ENCODE results near the gene ESRP2.

The ESRP2 gene

GRCh38 chr16:68231384-68232136, 4.4 kb downstream of the ESRP2 start:
- Histone ChIP-seq H3K4me3 (replicated peaks; ENCODE audit: insufficient read depth, low read length) (no peak overlapping the region), H3K27me3 (ENCODE audit: insufficient read depth, poor library complexity, severe bottlenecking) (no peaks in the 10 kb centered on the region), H3K27ac (replicated peaks) (no peak overlapping the region)
- no peak for DNase-seq (ENCODE audit: low read depth in 1 of 2, low spot score in 1 of 2)
- TF ChIP-seq GABPA (IDR thresholded peaks at IDR 0.05; ENCODE audit: low read depth) (no peak), POLR2AphosphoS5 (IDR thresholded peaks at IDR 0.05; ENCODE audit: low read depth) (peak; percentile 56), REST (IDR thresholded peaks at IDR 0.05; ENCODE audit: insufficient replicate concordance, low read depth) (no peak), CTCF (IDR thresholded peaks at IDR 0.05; ENCODE audit: insufficient read depth, low read length) (no peak), SPI1 (IDR thresholded peaks at IDR 0.05; ENCODE audit: borderline replicate concordance, low read depth) (no peak)

- H3K27ac ChIP-seq (replicated peaks), result no peak overlapping the region
- TF ChIP-seq REST (IDR thresholded peaks at IDR 0.05; ENCODE audit: insufficient replicate concordance, low read depth), result no peak
- TF ChIP-seq GABPA (IDR thresholded peaks at IDR 0.05; ENCODE audit: low read depth), result no peak
- TF ChIP-seq POLR2AphosphoS5 (IDR thresholded peaks at IDR 0.05; ENCODE audit: low read depth), result no peak; the same call in 1 of the 2 replicates
- no peak for TF ChIP-seq CTCF (IDR thresholded peaks at IDR 0.05; ENCODE audit: insufficient read depth, low read length)
- TF ChIP-seq SPI1 (IDR thresholded peaks at IDR 0.05; ENCODE audit: borderline replicate concordance, low read depth), result no peak
- no peak overlapping the region for H3K4me3 ChIP-seq (replicated peaks; ENCODE audit: insufficient read depth, low read length)
- DNase-seq (ENCODE audit: low read depth in 1 of 2, low spot score in 1 of 2), result no peak
- H3K27me3 ChIP-seq (ENCODE audit: insufficient read depth, poor library complexity, severe bottlenecking), result no peaks in the 10 kb centered on the region
Measured at GRCh38 chr16:68230956-68231355, 5.0 kb downstream of the ESRP2 start.

GRCh38 chr16:68230176-68230571, 5.8 kb downstream of the ESRP2 start:
- no peaks in the 10 kb centered on the region for H3K27me3 ChIP-seq (ENCODE audit: insufficient read depth, poor library complexity, severe bottlenecking)
- H3K27ac ChIP-seq (replicated peaks), result no peak overlapping the region
- no peak for TF ChIP-seq CTCF (IDR thresholded peaks at IDR 0.05; ENCODE audit: insufficient read depth, low read length)
- TF ChIP-seq SPI1 (IDR thresholded peaks at IDR 0.05; ENCODE audit: borderline replicate concordance, low read depth), result no peak
- no peak for TF ChIP-seq GABPA (IDR thresholded peaks at IDR 0.05; ENCODE audit: low read depth)
- TF ChIP-seq REST (IDR thresholded peaks at IDR 0.05; ENCODE audit: insufficient replicate concordance, low read depth), result no peak
- TF ChIP-seq POLR2AphosphoS5 (IDR thresholded peaks at IDR 0.05; ENCODE audit: low read depth), result no peak
- H3K4me3 ChIP-seq (replicated peaks; ENCODE audit: insufficient read depth, low read length), result no peak overlapping the region
- no peak for DNase-seq (ENCODE audit: low read depth in 1 of 2, low spot score in 1 of 2)
